Measurements from ENCODE around the gene ORM1.

ORM1 gene

DNA sequence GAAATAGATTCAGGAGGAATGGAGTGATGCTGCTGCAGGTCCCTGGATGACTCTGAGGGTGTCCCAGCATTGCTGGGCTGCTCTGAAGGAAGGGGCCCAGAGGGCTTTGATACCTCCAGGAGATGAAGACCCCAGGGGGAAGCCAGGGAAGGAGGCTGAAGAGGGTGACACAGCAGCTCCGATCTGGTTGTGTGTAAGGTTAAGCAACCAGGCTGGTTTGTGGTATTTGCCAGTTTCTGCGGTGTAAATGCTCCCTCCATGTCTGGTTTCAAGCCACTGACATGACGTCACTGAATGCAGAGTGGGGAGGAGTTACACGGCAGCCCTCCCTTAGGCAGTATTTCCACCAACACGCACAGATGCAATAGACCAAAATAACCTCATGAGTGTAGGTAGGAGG lies 40.0 kb upstream of the ORM1 start:
- no peak overlapping the region for H3K4me3 ChIP-seq (ENCODE audit: low read depth, low read length)
- TF ChIP-seq, protein P1, sequence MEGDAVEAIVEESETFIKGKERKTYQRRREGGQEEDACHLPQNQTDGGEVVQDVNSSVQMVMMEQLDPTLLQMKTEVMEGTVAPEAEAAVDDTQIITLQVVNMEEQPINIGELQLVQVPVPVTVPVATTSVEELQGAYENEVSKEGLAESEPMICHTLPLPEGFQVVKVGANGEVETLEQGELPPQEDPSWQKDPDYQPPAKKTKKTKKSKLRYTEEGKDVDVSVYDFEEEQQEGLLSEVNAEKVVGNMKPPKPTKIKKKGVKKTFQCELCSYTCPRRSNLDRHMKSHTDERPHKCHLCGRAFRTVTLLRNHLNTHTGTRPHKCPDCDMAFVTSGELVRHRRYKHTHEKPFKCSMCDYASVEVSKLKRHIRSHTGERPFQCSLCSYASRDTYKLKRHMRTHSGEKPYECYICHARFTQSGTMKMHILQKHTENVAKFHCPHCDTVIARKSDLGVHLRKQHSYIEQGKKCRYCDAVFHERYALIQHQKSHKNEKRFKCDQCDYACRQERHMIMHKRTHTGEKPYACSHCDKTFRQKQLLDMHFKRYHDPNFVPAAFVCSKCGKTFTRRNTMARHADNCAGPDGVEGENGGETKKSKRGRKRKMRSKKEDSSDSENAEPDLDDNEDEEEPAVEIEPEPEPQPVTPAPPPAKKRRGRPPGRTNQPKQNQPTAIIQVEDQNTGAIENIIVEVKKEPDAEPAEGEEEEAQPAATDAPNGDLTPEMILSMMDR (IDR thresholded peaks at IDR 0.05; ENCODE audit: low read depth, low read length): no peak
- DNase-seq (ENCODE audit: low read depth, low spot score): peak; percentile 82
- in situ Hi-C loops (cut with HindIII; ENCODE audit: low sequenced_read_pairs): no loop called here

DNA sequence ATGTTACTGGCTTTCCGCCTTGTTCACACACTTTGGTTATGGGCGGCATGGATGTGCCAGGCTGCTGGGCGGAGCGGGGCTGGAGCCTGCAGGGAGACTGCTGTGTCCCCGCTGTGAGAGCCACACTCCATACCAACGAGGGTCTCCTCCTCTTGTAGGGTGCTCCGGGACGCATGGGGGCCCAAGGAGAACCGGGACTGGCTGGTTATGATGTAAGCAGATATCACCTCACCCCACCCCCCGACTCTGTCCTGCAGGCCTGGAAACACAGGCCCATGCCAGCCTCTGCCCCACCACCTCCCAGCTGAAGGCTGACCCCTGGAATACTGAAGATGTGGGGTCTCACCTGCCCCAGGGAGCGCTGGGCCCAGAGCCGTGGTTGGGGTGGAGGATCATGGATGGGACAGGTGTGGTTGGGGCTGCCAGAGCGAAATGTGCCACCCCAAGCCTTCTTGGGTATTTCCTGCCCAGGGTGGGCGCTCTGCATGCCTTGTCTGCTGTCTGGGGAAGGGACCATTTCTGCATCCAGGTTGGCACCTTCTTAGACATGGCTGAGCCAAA lies 39.3 kb upstream of the ORM1 start:
- TF ChIP-seq, protein P1 (IDR thresholded peaks at IDR 0.05; ENCODE audit: low read depth, low read length): no peak
- in situ Hi-C loops (cut with HindIII; ENCODE audit: low sequenced_read_pairs): no loop called here
- no peak for DNase-seq (ENCODE audit: low read depth, low spot score)
- no peak overlapping the region for H3K4me3 ChIP-seq (ENCODE audit: low read depth, low read length)

DNA sequence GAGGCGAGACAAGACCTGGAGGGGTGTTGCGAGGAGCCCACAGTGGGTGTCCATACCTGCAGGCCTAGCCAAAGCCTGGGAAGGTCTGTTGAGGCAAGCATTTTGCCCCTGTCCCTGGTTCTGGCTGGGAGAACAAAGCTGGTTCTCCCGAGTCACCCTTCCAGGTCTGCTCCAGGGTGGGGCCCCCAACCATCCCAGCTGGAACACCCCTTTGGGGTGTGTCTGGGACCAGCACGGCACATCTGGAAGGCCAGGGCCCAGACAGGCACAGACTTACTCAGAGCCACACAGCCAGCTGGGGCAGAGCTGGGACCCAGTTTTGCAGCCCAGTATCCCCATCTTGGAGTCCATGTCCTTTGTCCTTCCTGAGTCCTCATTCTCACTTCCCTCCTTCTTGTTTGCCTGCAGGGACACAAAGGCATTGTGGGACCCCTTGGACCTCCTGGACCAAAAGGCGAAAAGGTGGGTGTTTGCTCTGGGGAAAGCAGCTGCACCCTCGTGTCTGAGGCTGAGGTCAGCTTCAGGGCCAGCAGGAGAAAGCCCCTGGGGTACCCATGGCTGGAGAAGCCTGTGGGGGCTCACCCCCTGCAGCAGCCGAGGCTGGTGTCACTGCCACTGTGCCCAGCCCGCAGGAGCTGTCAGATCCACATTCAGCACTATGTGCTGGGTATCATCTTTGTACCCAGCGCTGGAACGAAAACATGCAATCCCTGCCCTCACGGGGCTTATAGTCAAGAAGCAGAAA lies 38.4 kb upstream of the ORM1 start:
- H3K4me3 ChIP-seq (ENCODE audit: low read depth, low read length): no peak overlapping the region
- DNase-seq (ENCODE audit: low read depth, low spot score): no peak
- TF ChIP-seq, protein P1 (IDR thresholded peaks at IDR 0.05; ENCODE audit: low read depth, low read length): no peak
- in situ Hi-C loops (cut with HindIII; ENCODE audit: low sequenced_read_pairs): no loop called here

DNA sequence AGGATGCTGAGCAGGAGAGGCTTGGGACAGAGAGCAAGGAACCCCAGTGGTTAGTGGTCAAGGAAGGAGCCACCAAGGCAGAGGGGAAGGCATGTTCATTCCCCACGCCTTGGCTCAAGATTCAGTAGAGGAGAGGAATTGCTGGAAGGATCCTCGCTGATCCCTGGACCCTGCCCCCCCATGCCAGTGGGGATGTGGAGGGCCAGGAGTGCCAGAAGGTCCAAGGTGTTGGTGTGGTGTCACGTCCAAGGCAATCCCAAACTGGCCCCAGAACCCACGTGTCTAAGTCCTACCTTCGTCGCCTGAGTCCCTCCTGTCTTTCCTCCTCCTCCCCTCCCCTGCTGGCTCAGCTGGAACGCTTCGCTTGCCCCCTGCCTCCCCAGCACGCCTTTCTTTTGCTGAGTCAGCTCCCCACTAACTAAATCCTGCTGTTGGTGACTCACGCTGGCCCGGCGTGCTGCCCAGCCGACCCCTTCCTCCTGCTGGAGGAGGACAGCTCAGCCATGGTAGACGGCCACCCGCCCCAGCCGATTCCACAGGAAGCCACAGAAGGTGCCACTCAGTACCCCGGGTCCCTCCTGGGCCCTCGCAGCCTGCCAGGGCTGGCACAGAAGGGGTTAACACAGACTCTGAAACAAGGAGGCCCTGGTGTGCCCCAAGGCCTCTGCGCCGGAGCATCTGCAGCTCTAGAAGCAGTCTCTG lies 37.6 kb upstream of the ORM1 start:
- TF ChIP-seq, protein P1 (IDR thresholded peaks at IDR 0.05; ENCODE audit: low read depth, low read length): peak; percentile 22
- DNase-seq (ENCODE audit: low read depth, low spot score): peak; percentile 96
- in situ Hi-C loops (cut with HindIII; ENCODE audit: low sequenced_read_pairs): no loop called here
- no peak overlapping the region for H3K4me3 ChIP-seq (ENCODE audit: low read depth, low read length)

DNA sequence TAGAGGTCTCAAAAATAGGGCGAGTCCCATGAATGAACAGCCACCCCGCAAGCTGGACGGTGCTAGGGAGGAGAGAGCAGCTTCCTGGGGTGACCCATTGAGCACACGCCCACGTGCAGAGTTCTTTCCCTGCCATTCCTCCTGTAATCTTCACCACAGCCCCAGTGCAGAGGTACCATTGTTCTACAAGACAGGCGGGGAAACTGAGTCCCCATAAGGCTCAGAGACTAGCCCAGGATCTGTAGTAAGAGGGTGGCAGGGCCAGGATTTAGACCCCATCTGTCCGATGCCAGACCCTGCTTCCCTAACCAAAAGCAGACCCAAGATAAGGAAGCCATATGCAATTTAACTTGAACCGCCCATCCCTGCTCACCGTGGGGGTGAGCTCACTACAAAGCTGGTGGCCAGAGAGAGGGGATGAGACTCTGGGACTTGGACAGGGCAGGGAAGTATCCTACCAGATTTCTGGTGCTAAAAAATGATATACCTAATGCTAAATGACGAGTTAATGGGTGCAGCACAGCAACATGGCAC lies 36.7 kb upstream of the ORM1 start:
- in situ Hi-C loops (cut with HindIII; ENCODE audit: low sequenced_read_pairs): no loop called here
- H3K4me3 ChIP-seq (ENCODE audit: low read depth, low read length): no peak overlapping the region
- no peak for DNase-seq (ENCODE audit: low read depth, low spot score)
- TF ChIP-seq, protein P1 (IDR thresholded peaks at IDR 0.05; ENCODE audit: low read depth, low read length): no peak

DNA sequence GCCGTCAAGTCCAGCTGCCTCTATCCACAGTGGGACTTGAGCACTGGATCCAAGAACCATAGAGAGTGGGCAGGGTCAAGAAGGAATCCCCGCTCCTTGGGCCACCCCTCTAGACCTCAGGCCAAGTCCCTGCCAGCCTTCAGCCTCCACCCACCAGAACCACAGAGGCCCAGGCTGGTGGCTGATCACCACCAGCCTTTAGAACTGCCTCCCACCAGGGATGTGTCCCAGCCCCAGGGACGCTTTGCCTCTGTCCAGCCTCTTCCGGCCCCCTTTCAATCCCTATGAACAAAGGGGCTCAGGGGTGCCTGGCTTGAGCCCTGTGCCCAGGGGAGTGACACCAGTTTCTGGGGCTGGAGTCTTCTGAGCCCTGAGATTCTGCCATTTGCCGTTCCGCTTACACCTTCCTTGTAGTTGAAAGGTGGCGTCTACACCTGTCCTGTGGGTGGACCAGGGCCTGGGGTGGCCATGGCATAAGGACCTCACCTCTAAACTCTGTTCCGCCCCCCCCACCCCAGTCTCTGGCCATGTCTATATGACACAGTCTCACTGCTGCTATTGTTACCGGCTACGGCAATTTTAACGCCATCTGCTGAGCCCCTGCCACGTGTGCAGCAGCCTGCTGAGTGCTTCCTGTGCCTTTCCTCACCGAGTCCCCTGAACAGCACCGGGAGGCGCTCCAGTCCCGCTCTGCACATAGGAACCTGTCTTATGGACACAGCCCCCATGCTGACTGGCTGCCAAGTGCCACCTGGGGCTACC lies 35.7 kb upstream of the ORM1 start:
- no peak for DNase-seq (ENCODE audit: low read depth, low spot score)
- no peak overlapping the region for H3K4me3 ChIP-seq (ENCODE audit: low read depth, low read length)
- TF ChIP-seq, protein P1 (IDR thresholded peaks at IDR 0.05; ENCODE audit: low read depth, low read length): no peak
- in situ Hi-C loops (cut with HindIII; ENCODE audit: low sequenced_read_pairs): no loop called here
